NCI-H345 (cell line): Measurements from ENCODE around the gene CCDC116.

Source experiments
- DNase-seq: peaks from one replicate; lab custom pipeline; 2025; lab: John Stamatoyannopoulos, UW

CCDC116 gene

GRCh38 chr22:21681566-21682370 lies 49.2 kb downstream of the CCDC116 start:
- DNase-seq: no peak

- no peak for DNase-seq
These were observed 50.0 kb downstream of the CCDC116 start for GRCh38 chr22:21682385-21683175.

DNA sequence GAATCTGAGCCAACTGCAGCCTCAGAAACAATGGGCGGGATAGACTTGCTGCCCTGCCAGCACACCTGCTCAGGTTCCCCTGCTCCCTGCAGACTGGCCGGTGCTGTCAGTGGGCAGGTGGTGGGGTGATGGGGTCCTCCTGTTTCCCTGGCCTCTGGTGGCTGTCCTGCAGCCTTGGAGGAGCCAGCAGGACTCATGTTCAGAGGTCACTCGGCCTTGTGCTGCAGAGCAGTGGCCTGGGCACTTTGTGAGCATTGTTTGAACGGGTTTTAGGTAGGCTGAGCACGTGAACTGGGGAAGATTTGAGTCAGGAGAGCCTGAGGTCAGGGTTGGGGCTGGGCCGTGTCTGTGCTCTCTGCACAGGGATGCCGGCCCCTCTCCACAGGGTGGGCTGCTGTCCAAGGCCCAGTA lies 50.8 kb downstream of the CCDC116 start:
- no peak for DNase-seq

- no peak for DNase-seq
These were observed 52.1 kb downstream of the CCDC116 start for GRCh38 chr22:21684492-21685163.

DNA sequence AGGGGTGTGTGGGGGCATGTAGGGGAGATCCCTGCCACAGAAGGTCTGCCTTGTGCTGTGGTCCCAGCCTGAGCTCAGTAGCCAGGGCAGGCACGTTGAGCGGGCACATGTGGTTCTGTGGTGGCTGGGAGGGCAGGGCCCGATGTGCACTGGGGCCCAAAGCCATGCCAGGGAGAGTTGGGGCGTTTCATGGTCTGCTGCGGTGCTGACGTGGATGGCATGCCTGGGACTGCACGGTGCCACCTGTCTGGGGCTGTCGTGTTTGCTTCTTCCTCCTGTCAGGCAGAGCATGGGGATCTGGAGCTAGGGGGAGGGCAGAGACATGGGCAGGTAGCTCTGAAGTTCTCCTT lies 52.6 kb downstream of the CCDC116 start:
- DNase-seq: no peak

- DNase-seq: no peak
These were observed 53.6 kb downstream of the CCDC116 start for GRCh38 chr22:21686193-21686608.
